ENCODE measurements around the gene TWF2.
A peak's percentile ranks its signal among the peaks of the same experiment; 100 is the strongest.

The TWF2 gene

GRCh38 chr3:52197842-52198625, 40.9 kb downstream of the TWF2 start, which contains the start of gene ALAS1:
TSS of gene ALAS1 (plus strand) at chr3:52198160. CDS start at chr3:52199242, 1,082 bp downstream.
- TF ChIP-seq, protein P1, sequence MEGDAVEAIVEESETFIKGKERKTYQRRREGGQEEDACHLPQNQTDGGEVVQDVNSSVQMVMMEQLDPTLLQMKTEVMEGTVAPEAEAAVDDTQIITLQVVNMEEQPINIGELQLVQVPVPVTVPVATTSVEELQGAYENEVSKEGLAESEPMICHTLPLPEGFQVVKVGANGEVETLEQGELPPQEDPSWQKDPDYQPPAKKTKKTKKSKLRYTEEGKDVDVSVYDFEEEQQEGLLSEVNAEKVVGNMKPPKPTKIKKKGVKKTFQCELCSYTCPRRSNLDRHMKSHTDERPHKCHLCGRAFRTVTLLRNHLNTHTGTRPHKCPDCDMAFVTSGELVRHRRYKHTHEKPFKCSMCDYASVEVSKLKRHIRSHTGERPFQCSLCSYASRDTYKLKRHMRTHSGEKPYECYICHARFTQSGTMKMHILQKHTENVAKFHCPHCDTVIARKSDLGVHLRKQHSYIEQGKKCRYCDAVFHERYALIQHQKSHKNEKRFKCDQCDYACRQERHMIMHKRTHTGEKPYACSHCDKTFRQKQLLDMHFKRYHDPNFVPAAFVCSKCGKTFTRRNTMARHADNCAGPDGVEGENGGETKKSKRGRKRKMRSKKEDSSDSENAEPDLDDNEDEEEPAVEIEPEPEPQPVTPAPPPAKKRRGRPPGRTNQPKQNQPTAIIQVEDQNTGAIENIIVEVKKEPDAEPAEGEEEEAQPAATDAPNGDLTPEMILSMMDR (IDR thresholded peaks at IDR 0.05; ENCODE audit: low read depth, low read length): no peak
- DNase-seq (ENCODE audit: extremely low read depth, low read depth): peak; percentile 64

- DNase-seq (ENCODE audit: extremely low read depth, low read depth): no peak
- TF ChIP-seq, protein P1 (IDR thresholded peaks at IDR 0.05; ENCODE audit: low read depth, low read length): no peak
Observed at GRCh38 chr3:52197499-52197841, 41.5 kb downstream of the TWF2 start.

DNA sequence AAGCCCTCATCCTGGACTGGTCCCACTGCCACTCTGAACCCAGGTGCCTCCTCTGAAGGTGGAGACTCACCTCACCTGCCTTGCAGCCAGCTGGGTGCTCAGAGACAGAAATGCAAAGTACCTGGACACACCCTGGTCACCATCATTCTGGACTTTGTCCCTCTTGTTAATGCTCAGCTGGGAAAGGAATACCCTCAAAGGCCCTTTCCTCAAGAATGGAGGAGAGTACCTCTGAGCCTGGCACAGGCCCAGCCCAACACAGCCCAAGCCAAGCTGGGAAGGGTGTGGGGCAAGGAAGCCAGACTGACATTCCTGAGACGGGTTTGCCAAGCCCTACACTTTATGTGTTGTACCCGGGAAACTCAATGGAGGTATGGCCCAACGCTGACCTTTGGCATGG, 42.0 kb downstream of the TWF2 start:
- no peak for DNase-seq (ENCODE audit: extremely low read depth, low read depth)
- TF ChIP-seq, protein P1 (IDR thresholded peaks at IDR 0.05; ENCODE audit: low read depth, low read length): no peak

GRCh38 chr3:52195823-52196331, 43.1 kb downstream of the TWF2 start:
- peak; percentile 49 for DNase-seq (ENCODE audit: extremely low read depth, low read depth)
- TF ChIP-seq, protein P1 (IDR thresholded peaks at IDR 0.05; ENCODE audit: low read depth, low read length): no peak

- DNase-seq (ENCODE audit: extremely low read depth, low read depth): no peak
Observed at GRCh38 chr3:52195291-52195597, 43.7 kb downstream of the TWF2 start.

DNA sequence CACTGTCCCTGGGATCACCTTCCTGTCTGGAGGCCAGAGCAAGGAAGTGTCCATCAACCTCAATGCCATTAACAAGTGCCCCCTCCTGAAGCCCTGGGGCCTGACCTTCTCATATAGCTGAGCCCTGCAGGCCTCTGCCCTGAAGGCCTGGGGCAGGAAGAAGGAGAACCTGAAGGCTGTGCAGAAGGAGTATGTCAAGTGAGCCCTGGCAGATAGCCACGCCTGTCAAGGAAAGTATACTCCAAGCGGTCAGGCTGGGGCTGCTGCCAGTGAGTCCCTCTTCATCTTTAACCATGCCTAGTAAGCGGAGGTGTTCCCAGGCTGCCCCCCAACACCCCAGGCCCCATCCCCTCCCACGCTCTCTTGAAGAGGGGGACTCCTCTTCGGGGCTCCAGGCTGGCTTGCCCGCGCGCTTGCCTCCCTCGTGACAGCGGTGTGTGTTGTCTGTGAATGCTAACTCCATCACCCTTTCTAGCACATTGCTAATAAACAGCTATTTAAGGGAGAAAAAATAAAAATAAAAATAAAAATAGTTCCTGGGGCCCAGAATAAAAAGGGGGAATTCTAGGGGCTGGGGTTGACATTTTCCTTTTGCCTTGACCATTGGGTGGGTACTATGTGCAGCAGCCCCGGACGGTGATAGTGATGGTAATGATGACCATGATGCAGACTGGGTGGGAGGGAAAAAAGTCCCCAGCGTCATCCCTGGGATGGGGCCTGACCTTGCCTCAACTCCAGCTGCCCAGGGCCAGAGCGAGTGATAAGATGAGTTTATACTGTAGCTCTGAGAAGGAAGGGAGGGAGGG, 44.3 kb downstream of the TWF2 start:
- TF ChIP-seq, protein P1 (IDR thresholded peaks at IDR 0.05; ENCODE audit: low read depth, low read length): no peak
- DNase-seq (ENCODE audit: extremely low read depth, low read depth): no peak

More at GRCh38 chr3:52195291-52195597, 43.7 kb downstream of the TWF2 start:
- TF ChIP-seq, protein P1 (IDR thresholded peaks at IDR 0.05; ENCODE audit: low read depth, low read length): no peak

- TF ChIP-seq, protein P1 (IDR thresholded peaks at IDR 0.05; ENCODE audit: low read depth, low read length): no peak
- no peak for DNase-seq (ENCODE audit: extremely low read depth, low read depth)
Observed at GRCh38 chr3:52193065-52193464, 45.9 kb downstream of the TWF2 start.

Measured in AG09319 (cell line).